NCI-H2171 (cell line): ENCODE results near the gene SCN8A.
"Not testable (repeated sequence)": the region's sequence is repeated elsewhere in the genome, so short reads cannot be mapped to it uniquely, and the experiment has no call there.

Experiments used
- DNase-seq: peaks from one replicate; lab custom pipeline; 2025; lab: John Stamatoyannopoulos, UW

SCN8A gene

DNA sequence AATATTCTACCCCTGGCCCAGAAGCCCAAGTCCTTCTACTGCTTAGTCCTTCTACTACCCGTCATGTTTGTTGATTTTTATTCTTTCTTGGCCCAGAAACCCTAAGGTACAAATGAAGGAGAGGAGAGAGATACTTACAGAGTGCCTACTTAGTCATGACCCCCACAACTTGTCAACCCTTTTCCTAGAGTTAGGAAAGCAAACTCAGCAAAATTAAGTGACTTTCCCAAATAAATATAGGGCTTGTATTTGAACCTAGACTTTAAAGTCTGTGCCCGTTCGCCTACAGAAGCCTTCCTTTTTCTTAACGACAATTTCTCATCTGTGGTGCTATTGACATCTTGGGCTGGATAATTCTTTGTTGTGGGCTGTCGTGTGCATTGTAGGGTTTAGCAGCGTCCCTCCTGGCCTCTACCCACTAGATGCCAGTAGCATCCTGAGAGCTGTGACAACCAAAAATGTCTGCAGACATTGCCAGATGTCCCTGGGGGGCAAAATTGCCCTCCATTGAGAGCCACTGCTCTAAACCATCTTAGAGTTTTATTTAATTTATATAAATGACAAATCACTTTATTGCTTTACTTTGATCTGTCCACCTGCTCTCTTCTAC lies 175.1 kb downstream of the SCN8A start:
- DNase-seq: no peak

DNA sequence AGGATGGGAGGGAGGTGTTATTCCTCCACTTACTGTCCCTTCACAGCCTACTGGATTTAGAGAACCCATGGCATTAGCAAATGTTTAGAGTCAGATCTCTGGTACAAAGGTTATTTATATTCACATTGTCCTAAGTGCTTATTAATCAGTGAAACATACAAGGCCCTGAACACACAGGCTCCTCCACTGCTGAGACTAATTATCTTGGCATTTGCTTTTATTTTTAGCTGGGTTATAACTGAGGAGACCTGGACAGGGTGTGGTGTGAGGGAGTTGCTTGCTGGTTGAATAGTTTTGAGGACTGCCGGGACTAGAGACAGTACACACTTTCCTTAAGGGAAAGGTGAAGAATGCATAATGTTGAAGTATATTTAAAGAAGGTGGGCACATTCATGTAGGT lies 180.0 kb downstream of the SCN8A start:
- DNase-seq: no peak

DNA sequence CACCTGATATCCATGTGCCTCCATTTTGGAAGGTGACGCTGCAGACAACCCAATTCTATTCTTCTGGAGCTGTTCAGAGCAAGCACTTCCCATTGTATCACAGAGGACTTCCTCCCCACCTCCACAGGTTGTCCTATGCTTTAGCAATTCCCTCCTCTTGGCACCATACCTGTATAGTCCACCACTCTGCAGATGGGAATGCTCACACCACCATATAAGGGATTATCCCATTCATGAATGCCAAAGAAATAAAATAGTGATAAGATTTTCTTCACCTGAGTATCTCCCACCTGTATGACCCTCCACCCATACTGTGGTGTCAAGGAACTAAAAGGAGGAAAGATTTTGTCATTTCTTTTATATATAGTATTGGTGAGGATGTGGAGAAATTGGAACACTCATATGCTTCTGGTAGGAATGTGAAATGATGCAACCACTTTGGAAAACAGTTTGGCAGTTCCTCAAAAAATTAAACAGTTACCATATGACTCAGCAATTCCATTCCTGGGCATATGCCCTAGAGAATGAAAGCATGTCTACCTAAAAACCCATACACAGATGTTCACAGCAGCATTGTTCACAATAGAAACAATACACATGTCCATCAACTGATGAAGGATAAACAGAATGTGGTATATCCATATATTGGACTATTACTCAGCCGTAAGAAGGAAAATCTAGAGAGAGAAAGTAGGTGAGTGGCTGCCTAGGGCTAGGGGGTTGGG lies 182.3 kb downstream of the SCN8A start:
- no peak for DNase-seq

DNA sequence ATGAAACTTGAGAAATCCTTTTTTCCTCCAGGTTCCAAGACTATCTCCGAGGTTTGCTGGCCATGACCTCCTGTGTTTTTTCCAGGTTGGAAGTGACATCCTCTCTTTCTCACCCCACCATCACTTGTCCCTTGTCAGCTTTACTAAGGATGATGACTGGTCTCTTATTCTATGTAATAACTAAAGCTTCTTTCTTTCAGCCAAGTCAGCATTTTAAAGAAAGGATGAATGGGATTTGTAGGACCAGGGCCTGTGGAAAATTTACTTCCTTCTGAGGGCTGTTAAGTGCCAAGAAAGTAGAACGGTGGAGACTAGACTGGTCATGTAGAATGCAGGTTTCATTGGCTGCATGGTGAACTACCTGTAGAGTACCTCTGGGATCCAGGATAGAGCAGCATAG lies 183.9 kb downstream of the SCN8A start:
- no peak for DNase-seq

DNA sequence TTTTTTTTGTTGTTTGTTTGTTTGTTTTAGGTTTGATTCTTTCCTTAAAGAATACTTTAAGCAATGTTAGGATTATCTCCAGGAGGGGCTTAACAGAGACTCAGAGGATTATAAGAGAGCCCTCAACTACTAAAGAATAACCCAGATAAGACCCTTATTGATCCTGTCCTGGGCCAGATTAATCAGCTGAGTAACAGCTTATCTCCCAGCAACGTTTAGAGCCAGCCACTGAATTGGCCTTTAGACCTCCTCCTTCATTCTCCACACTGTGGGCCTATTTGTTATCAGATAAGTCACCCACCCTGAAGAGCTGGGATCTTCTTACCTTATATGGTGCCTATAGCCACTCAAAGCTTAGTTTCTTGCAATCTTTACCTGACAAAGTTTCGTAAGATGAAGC lies 186.4 kb downstream of the SCN8A start:
- no peak for DNase-seq

DNA sequence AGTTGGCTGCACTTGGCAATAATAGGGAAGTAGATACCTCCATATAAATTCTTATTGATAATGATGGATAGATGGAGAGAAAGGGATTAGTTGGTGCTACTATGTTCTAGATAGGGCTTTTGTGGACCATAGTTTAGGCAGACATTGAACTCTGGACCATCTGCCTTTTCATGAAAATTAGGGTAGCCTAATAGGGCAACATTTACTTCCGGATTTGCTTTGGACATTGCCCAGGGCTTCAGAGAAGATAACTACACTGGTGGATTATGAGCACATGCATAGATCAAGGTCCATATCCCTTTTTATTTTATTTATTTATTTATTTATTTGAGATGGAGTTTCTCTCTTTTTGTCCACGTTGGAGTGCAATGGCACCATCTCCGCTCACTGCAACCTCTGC lies 186.9 kb downstream of the SCN8A start:
- no peak for DNase-seq

DNA sequence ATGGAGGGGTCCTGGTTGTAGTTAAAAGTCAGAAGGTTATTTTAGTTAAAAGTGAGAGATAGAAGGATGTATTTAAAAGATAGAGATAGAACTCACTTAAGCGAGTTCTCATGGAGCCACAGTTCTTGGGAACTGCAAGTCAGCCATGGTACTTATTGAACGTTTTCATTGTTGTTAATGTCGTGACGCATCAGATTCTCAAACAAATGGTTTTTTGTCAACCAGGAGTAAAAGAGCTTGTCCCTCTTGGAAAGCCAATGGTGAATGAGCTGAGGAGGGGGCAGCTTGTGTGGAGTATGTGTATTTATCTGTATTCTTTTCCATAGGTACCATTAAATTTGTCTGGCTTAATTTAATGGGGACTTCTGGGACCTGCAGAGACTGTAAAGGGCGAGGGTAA lies 188.8 kb downstream of the SCN8A start:
- DNase-seq: no peak

DNA sequence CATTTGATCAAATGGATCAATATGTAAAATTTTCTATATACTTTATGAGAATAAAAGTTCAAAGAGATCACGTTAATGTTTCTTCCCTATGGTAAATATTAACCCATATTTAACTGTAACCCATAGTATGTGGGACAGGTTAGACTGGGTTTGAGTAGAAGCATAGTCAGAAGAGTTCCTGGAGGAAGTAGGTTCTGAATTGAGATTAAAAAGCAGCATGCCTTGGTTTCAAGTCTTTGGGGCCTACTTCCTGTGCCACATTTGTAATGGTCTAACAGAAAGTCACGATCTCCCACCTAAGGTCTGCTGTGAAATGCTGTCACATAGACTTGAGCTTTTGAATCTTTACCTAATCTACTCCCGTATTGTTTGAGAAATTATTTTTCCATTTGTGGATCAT lies 193.7 kb downstream of the SCN8A start:
- no peak for DNase-seq

DNA sequence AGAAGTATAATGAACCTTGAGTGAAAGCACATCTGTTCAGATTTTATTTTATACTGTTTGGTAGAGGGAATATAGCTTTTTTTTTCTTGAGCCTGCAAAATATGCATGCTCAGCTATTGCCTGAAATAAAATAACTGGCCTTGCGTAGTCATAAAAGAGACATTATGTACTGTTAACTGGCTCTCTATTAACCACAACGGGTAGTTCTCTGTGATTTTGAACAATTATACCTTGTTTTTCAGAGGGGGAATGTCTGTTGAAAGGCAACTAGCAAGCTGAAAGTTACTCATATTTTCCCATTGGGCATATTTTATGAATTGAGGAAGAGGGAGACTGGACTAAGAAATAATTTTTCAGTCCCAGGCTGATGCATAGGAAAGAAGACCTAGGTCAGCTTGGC lies 194.9 kb downstream of the SCN8A start:
- DNase-seq: no peak

DNA sequence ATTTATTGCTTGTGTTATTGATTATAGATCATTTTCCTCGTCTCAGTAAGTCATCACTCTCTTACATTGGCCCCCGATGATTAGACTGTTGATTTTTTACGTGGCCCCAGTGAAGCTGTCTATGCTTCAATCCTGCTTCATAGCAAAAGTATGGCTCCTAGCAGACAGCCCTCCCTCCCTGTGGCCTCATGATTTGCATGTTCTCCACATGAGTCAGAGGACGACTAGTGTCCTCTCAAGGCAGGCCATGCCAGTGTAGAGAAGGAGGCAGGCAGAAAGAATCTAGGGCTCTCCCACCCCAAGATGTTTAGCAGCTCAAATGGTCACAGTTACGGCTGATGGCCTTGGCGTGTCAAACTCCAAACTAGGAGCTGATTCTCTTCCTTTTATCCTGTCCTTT lies 197.8 kb downstream of the SCN8A start:
- no peak for DNase-seq

DNA sequence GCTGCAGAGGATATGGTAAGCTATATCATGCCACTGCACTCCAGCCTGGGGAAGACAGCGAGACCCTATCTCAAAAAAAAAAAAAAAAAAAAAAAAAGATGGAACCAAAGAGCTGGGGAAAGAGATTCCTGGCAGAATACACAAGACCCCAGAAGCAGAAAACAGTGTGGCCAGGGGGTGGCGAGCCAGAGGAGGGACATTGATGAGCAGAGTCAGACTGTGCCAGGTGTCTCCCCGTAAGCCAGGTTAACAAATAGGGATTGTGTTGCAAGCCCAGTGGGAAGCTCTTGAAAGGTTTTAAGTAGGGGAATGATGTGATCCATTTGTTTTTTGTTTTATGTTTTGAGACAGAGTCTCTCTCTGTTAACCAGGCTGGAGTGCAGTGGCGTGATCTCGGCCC lies 201.4 kb downstream of the SCN8A start:
- DNase-seq: no peak

DNA sequence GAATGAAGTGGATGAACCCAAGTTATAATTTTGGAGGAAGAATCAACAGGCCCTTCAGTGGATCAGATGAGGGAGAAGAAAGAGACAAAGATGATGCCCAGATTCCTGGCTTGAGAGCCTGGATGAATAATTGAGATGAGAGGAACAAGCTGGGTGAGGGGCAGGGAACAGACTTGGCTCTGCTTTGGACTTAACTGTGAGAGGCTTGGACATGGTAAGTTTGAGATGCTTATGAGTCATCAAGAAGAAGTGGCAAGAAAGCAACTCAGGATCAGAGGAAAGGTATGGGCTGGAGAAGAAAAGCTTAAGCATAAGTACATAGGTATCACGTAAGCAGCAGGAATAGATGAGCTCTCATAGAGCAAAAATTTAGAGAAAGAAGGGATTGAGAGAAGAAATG lies 202.2 kb downstream of the SCN8A start:
- no peak for DNase-seq

DNA sequence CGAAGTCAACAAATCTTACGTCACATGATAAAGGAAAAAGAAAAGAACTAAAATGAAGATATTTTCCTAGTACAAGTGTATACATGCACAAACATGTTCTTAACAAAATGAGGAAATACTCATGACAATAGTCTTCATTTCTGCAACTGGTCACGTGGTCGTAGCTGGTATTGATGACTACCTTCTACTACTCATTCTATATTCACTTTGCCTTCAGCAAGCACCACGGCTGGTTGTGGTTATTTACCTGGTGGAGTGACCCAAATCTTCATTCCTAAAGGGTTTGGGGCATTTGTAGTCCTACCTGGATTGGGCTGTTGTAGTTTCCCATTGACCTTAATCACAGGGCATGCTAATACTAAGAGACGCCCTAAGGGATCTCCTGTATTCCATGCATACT lies 206.3 kb downstream of the SCN8A start:
- no peak for DNase-seq

DNA sequence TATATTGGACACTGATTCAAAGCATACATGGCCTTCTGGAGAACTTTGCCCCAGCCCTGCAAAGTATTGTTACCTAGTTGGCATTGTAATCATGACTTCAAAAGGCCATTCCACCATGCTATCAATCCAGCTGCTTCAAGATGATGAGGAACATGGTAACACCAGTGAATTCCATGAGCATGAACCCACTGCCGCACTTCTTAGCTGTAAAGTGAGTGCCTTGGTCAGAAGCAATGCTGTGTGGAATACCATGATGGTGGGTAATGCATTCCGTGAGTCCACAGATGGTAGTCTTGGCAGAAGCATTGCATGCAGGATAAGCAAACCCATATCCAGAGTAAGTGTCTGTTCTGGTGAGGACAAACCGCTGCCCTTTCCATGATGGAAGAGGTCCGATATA lies 207.0 kb downstream of the SCN8A start:
- not testable (repeated sequence) for DNase-seq

DNA sequence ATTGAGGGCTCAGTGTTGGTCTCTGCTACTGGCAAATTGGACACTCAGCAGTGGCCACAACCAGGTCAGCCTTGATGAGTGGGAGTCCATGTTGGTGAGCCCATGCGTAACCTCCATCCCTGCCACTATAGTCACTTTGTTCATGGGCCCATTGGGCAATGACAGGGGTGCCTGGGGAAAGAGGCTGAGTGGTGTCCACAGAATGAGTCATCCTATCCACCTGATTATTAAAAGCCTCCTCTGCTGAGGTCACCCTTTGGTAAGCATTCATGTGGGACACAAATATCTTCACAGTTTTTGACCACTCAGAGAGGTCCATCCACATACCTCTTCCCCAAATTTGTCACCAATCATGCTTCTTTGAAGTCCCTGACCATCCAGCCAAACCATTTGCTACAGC lies 207.5 kb downstream of the SCN8A start:
- DNase-seq: no peak

DNA sequence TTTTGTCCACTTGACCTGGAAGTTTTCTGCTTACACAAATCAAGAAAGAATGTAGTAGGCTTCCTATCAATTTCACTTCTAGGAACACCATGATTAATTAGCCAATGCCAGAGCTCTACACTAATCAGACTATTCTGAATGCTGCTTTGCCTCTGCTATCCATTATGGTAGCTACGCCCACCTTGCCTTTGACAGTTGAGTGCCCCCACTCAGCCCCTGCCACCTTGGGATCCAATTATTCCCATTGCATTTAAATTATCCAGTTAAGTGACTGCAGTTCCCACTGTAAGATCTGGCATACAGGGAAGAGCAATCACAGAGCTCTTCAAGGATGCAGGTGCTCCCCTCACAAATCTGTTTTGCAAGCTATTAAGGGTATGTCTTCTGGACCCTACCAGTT lies 210.0 kb downstream of the SCN8A start:
- DNase-seq: no peak

DNA sequence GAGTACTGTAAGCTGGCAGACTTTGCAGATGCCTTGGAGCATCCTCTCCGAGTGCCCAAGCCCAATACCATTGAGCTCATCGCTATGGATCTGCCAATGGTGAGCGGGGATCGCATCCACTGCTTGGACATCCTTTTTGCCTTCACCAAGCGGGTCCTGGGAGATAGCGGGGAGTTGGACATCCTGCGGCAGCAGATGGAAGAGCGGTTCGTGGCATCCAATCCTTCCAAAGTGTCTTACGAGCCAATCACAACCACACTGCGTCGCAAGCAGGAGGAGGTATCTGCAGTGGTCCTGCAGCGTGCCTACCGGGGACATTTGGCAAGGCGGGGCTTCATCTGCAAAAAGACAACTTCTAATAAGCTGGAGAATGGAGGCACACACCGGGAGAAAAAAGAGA lies 215.9 kb downstream of the SCN8A start:
- DNase-seq: no peak

DNA sequence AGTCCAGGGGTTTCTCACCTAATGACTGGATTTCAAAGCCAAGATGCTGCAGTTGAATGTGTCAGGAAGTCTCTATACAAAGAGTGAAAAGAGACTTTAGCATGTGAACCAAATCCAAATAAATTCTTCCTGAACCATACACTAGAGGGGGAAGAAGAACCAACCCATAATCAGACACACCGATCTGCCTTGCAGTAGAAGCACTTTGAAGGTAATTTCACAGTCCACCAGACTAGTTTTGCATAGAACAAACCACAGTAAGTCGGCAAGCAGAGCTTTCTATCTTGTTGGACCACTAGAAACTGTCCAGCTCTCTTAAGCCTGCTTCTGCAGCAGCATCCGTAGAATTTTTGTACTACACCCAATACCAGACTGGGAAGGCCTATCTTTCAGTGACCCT lies 218.2 kb downstream of the SCN8A start:
- no peak for DNase-seq

DNA sequence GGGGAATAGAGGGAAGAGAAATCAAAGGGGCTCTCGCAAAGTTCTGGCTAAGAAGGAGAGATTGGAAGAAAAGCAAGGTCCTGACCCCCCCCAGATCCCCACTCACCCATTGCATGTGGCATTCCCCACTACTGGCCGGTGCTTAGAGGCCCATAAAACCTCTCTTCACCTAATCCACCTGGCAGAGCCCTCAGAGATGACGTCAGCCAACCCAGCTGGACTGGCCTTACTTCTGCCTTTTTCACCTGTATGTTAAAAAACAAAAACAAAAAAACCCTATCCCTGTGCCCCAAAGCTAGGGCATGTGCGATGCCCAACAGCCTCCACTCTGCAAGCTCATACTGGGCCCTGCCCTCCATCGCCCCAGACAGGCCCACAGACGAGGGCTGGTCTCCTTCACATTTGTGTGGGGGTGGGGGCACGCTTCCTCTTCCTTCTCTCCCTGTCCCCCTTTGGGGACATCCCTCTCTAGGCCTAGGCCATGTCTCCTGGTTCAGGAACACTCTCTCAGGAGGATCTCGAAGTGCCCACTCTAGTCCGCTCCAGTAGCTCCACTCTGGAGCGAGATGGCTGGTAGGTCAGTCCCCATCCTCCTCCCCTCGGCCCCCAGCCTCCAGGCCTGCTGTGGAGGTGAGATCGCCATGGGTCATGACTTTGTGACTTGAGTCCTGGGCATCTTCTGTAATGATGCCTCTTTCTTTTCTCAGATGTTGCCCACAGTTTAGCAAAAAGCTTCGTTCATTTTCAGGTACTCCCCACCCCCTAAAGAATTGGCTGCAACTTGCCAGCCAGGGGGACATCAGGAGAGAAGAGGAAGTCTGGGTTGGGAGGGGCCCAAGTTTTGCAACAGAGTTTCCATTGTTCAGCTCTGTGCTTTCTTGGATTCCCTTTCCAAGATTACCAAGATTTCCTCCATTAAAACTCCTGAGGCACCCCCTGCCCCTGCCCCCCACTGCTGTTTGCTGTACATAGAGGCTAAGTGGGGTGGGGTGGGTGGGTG lies 220.5 kb downstream of the SCN8A start:
- no peak for DNase-seq

DNA sequence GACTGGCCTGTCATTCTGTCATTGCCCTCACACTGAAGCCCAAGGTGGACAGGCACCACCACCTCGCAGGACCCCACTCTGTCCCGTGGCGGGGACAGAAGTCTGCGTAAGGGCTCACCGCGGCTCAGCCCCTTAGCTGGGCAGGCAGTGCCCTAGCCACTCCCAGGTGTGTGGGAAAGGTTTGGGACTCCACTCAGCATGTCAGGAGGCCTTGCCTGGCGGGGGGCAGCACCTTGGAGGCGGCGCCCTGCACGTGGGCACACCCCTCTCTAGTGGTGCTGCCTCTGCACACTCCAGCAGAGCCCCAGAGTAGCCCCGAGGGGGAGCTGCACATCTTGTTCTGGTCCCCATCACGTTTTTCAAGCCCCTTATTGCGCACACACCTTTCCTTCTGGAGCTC lies 221.8 kb downstream of the SCN8A start:
- no peak for DNase-seq

DNA sequence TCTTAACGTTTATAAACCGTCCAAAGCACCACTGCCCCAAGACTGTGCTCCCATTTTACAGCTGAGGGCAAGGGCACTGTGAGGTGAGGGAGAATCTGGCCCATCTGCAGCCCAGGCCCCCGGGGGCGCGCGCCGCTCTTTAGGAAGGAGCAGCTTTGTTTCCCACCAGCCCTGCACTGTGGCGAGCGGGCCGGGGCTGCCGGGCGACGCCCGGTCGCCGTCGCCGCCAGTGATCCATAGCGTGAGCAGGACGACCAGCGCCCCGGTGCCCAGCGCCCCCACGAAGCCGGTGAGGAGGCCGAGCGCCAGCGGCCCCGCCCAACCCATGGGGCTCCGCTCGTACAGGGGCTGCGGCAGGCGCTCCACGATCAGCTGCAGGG lies 222.9 kb downstream of the SCN8A start:
- DNase-seq: no peak

DNA sequence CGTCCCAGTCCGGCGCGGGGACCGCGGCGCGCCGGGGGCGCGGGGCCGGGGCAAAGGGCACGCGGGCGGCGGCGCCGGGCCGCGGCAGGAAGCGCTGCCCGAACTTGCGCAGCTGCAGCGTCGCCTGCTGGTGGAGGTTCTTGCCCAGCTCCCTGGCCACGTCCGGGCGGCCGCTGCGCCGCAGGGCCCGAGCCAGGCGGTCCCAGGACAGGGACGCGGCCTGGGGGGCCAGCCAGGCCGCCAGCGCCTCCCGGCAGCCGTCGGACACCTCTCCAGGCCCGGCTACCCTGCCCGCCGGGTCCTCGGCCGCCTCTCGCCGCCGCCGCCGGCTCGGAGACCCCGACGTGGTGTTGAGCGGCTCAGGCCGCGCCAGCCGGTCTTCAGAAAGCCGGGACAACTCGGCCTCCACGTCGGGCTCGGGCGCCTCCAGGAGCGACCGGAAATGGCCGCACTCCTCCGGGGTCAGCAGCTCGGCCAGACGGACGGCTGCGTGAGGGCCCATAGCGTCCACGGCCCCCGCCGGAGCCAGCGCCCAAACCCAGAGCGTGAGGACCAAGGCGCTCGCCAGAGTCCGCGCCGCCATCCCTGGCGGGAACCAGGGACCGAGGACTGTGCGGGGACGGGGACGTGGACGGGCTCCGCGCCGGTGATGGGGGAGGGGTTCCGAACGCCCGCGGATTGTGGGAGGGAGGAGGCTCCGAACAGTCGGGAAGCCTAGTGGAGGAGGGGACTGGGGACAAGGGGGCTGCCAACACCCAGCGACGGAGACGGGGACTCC lies 223.5 kb downstream of the SCN8A start:
- DNase-seq: peak; percentile 55
